ENCODE results near the gene CPM. TPM values are rescaled to one million over a fixed set of nuclear protein-coding genes. Genes with fewer than 3 reads are reported as not detected.

The CPM gene
- total RNA-seq, 1 experiment from 2014 or later = 0.96 TPM

- Mint-ChIP-seq H3K36me3 (no peaks in the 10 kb centered on the region), H3K4me3 (no peak overlapping the region), H3K27me3 (ENCODE audit: low read depth) (no peaks in the 10 kb centered on the region), H3K27ac (no peak overlapping the region), H3K4me1 (no peaks in the 10 kb centered on the region), H3K9me3 (peaks cover 11% of the 10 kb centered on the region)
- DNase-seq (ENCODE audit: low spot score) (no peak), ATAC-seq (no peak)
- TF ChIP-seq ZSCAN18 (CRISPR knock-in tag; IDR thresholded peaks at IDR 0.05) (no peak), MLX (CRISPR knock-in tag; IDR thresholded peaks at IDR 0.05) (no peak), SMAD3 (CRISPR knock-in tag; IDR thresholded peaks at IDR 0.05; ENCODE audit: borderline replicate concordance) (no peak), RORB (CRISPR knock-in tag; IDR thresholded peaks at IDR 0.05) (no peak), NR1H2 (CRISPR knock-in tag; IDR thresholded peaks at IDR 0.05) (no peak), FOXP4 (CRISPR knock-in tag; IDR thresholded peaks at IDR 0.05) (no peak), MAX (CRISPR knock-in tag; IDR thresholded peaks at IDR 0.05) (no peak), AFF4 (CRISPR knock-in tag; IDR thresholded peaks at IDR 0.05; ENCODE audit: borderline replicate concordance) (no peak), ARID4B (CRISPR knock-in tag; IDR thresholded peaks at IDR 0.05; ENCODE audit: borderline replicate concordance) (no peak), IRF2 (CRISPR knock-in tag; IDR thresholded peaks at IDR 0.05; ENCODE audit: borderline replicate concordance, low read depth) (no peak), ZBTB43 (CRISPR knock-in tag; IDR thresholded peaks at IDR 0.05) (no peak), STAT6 (CRISPR knock-in tag; conservative IDR thresholded peaks at IDR 0.05; ENCODE audit: low read depth) (no peak), KAT7 (CRISPR knock-in tag; IDR thresholded peaks at IDR 0.05; ENCODE audit: borderline replicate concordance) (no peak)
- ChIA-PET POLR2A (no interaction called here), CTCF (no interaction called here)
Measured at GRCh38 chr12:68877583-68877982, 55.4 kb downstream of the CPM start.

Data from WTC11 (cell line).